Measurements from ENCODE around the gene FGFR3. TPM values are rescaled to one million over a fixed set of nuclear protein-coding genes. Genes with fewer than 3 reads are reported as not detected.

Gene FGFR3
- total RNA-seq, 1 experiment from 2014 or later: 10.2 TPM

DNA sequence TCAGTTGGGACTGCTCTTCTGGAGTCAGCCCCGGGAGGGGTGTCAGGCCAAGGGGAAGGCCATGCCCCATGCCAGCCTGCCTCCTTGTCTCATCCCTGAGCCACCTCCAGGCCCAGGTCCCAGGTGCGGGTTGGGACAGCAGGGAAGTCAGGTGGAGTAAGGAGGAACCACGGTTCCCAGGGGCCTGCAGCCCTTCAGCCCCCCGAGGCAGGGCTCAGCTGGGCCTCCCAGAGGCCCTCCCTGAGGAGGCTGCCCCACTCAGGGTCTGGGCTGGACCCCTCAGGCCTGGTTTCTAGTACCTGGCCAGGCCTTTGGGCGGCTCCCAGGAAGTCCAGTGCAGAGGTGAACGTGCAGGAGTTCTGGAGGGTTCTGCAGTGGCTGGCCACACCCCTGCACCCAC, 23.4 kb upstream of the FGFR3 start:
- DNase-seq (ENCODE audit: low read depth in 1 of 2, low spot score in 2 of 2): no peak
- Histone ChIP-seq H3K4me3 (no peak overlapping the region), H3K27ac (no peak overlapping the region), H3K36me3 (no peaks in the 10 kb centered on the region), H3K27me3 (replicated peaks) (no peaks in the 10 kb centered on the region), H3K4me1 (replicated peaks) (no peaks in the 10 kb centered on the region), H3K9me3 (replicated peaks) (no peaks in the 10 kb centered on the region)

DNA sequence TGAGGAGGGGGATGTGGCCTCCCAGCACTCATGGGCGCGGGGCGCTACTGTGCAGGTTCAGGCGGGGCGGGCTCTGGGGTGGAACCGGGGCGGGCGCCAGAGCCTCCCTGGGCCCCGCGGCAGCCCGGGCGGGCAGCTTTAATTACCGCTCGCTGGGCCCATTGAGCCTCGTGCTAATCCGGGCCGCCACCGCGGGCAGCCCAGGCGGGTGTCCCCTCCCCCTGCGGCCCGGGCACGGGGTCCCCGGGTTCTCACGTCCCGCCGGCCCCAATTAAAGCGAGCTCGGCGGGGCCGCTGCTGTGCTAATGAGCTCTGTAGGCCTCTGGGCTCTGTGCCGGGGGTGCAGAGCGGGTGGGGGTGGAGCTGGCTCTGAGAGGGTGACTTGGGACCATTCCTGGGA, 22.8 kb upstream of the FGFR3 start:
- Histone ChIP-seq H3K4me1 (replicated peaks) (no peaks in the 10 kb centered on the region), H3K36me3 (no peaks in the 10 kb centered on the region), H3K9me3 (replicated peaks) (no peaks in the 10 kb centered on the region), H3K4me3 (no peak overlapping the region), H3K27ac (no peak overlapping the region), H3K27me3 (replicated peaks) (no peaks in the 10 kb centered on the region)
- no peak for DNase-seq (ENCODE audit: low read depth in 1 of 2, low spot score in 2 of 2)

DNA sequence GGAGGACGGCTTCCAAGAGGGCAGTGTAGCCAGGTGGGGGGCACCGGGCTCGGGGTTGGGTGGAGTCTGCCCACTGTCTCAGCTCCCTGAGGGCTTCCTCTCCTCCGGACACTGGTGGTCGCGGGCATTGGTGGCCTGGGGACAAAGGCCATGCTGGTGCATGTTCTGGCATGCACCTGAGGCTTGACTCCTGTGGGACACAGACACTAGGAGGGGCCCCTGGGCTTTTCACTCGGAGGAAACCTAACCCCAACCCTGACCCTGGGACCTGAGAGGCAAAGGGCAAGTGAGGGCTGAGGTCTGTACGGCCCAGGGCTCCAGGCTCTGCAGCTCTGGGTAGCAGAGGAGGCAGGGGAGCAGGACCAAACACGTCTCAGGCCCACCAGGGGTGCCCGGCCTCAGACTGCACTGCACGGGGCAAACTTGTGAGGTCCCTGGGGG, 22.3 kb upstream of the FGFR3 start:
- H3K27ac ChIP-seq: no peak overlapping the region

DNA sequence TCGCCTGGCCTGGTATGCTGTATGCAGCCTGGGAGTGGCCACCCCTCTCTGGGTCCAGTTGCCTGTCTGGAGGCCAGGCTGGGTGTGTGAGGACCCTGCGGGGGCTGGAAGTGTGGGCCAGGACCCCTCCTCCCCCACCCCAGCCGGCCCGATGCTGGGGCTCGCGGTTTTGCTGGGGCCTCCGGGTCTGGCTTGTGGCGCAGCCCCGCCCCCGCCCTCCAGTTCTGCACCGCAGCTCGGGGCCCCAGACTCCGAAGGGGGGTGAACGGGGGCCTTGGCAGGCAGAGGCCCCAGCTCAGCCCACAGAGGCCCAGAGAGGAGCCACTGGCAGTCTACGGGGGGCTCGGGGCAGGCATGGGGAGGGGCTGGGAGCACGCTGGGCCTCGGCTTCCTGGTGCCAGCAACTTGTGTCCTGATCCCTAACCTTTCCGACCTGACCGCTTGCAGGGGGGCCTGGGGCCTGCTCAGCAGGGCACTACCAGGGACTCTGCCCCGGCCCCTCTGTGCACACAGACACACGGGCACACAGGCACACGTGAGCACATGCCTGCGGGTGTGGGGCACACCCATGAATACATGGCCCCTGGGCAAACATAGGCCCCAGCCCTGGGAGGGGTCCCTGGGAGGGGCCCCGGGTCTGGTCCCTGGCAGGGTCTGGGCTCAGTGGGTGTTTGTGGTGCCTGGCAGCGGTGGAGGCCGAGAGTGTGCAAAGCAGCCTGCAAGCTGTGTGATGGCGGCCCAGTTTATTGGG, 21.4 kb upstream of the FGFR3 start:
- H3K27me3 ChIP-seq (replicated peaks): no peaks in the 10 kb centered on the region
- H3K36me3 ChIP-seq: no peaks in the 10 kb centered on the region
- no peak overlapping the region for H3K4me3 ChIP-seq
- H3K9me3 ChIP-seq (replicated peaks): no peaks in the 10 kb centered on the region
- DNase-seq (ENCODE audit: low read depth in 1 of 2, low spot score in 2 of 2): no peak
- no peak overlapping the region for H3K27ac ChIP-seq
- H3K4me1 ChIP-seq (replicated peaks): no peaks in the 10 kb centered on the region

More for the DNA sequence above, 22.3 kb upstream of the FGFR3 start:
- no peak for DNase-seq (ENCODE audit: low read depth in 1 of 2, low spot score in 2 of 2)
- H3K4me3 ChIP-seq: no peak overlapping the region
- no peaks in the 10 kb centered on the region for H3K36me3 ChIP-seq
- H3K4me1 ChIP-seq (replicated peaks): no peaks in the 10 kb centered on the region
- H3K9me3 ChIP-seq (replicated peaks): no peaks in the 10 kb centered on the region
- no peaks in the 10 kb centered on the region for H3K27me3 ChIP-seq (replicated peaks)

DNA sequence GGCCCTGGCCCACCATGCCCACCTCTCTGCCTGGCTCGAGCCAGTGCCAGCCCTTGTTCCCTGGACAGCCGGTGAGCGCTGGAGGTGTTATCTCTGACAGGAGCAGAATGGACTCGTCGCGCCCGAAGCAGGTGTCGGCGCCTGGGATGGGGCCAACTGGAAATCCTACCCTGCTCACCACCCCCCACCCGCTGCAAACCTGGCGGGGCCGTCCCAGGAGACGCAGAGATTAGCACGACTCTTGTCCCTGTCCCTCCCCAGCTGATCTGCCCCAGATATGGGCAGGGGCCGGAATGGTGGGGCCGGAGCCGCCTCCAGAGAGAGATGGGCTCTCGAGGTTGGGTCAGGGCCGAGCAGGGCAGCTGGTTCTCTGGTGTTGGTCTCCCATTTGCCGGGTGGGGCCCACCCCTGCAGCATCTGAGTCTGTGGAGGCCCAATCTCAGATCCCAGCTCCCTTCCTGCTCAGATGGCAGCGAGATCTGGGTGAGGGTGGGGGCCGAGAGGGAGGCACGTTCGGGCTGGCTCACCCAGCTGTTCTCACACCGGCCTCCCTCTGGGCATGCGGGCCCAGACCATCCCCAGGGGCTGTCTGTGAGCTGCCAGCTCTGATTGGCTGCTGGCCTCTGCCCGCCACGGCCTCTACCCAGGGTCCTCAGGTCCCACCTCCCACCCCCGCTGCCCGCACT, 20.1 kb upstream of the FGFR3 start:
- no peaks in the 10 kb centered on the region for H3K9me3 ChIP-seq (replicated peaks)
- H3K36me3 ChIP-seq: no peaks in the 10 kb centered on the region
- H3K4me1 ChIP-seq (replicated peaks): peaks cover 5% of the 10 kb centered on the region
- no peak overlapping the region for H3K27ac ChIP-seq
- H3K4me3 ChIP-seq: no peak overlapping the region
- no peaks in the 10 kb centered on the region for H3K27me3 ChIP-seq (replicated peaks)
- no peak for DNase-seq (ENCODE audit: low read depth in 1 of 2, low spot score in 2 of 2)

DNA sequence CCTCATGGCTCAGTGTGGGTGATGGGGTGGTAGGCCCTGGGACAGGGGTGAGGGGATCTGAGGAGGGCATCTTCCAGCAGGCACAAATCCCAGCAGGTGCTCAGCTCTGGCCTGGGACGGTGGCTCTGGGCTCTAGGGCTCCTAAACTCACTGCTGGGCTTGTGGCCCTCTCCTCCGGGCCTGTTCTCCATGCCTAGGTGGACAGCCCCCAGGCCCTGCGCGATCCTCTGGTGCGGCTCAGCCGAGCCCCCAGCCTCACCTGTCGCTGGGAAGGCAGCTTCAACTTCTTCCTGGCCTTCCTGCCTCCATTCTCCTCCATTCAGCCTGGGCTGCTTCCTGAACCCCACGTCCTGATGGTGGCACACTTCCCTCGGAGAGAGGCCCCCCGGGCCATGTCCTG, 19.3 kb upstream of the FGFR3 start:
- Histone ChIP-seq H3K4me1 (replicated peaks) (peaks cover 8% of the 10 kb centered on the region), H3K4me3 (no peak overlapping the region), H3K27ac (no peak overlapping the region), H3K27me3 (replicated peaks) (no peaks in the 10 kb centered on the region), H3K36me3 (no peaks in the 10 kb centered on the region), H3K9me3 (replicated peaks) (no peaks in the 10 kb centered on the region)
- DNase-seq (ENCODE audit: low read depth in 1 of 2, low spot score in 2 of 2): no peak

DNA sequence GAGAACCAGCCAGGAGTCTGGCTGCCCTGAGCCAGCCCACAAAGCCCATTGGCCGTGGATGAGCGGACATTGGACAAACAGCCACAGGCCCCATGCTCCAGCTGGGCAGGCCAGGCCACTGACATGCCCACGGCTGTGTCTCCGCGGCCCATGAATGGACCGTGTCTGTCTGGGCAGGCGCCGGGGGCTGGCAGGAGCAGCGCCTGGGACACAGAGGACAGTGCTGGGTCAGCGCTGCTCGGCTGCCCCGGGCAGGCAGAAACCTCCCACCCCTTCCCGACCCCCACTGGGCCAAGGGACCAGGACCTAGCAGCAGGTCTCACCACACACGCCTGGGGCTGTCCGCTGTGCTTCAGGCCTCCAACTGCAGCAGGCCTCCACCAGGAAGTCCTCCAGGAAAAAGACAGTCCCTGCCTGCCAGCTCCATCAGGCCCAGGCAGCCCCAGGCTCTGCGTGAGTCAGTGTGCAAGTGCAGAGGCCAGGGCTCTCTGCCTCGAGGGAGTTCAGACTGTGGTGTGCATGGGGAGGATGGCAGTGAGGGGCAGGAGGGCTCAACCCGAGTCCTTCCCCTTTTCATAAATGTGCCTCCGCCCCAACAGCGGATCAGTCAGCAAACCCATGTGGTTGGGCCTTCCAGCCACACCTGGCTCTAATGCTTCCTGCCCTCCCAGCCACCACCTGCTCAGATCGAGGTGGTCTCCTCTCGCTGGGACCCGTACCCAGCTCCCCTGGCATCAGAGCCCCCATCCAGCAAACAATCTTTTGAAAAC, 17.2 kb upstream of the FGFR3 start:
- Histone ChIP-seq H3K36me3 (no peaks in the 10 kb centered on the region), H3K27me3 (replicated peaks) (no peaks in the 10 kb centered on the region), H3K4me3 (no peak overlapping the region), H3K4me1 (replicated peaks) (peaks cover 8% of the 10 kb centered on the region), H3K9me3 (replicated peaks) (no peaks in the 10 kb centered on the region), H3K27ac (no peak overlapping the region)
- no peak for DNase-seq (ENCODE audit: low read depth in 1 of 2, low spot score in 2 of 2)

DNA sequence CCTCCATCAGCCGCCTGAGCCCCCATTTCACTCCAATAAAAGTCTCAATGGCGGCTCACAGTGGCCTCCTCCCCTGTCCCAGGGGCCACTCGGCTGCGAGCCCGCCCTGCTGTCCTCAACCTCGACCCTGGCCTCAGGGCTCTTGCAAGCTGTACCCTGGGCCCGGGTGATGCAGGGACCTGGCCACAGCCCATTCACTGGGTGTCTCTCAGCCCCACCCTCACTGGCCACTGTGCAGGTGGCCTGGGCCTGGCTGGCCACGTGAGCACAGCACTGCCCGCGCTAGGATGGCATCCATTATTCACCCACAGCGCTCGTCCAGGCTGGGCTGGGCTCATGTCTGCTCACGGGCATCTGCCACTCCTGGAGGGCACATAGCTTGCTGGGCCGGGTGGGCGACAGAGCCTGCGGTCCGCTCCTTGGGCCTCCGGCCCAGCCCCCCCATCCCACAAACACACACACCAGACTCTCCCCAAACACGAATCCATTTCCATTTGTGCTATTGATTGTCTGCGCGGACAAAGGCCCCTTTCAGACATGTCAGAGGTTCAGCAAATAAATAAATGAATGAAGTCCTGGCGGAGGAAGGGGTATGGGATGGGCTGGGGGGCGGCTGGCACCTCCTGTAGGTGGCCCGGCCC, 16.5 kb upstream of the FGFR3 start:
- Histone ChIP-seq H3K4me3 (no peak overlapping the region), H3K9me3 (replicated peaks) (no peaks in the 10 kb centered on the region), H3K36me3 (no peaks in the 10 kb centered on the region), H3K27ac (no peak overlapping the region), H3K27me3 (replicated peaks) (no peaks in the 10 kb centered on the region), H3K4me1 (replicated peaks) (peaks cover 8% of the 10 kb centered on the region)
- DNase-seq (ENCODE audit: low read depth in 1 of 2, low spot score in 2 of 2): no peak

DNA sequence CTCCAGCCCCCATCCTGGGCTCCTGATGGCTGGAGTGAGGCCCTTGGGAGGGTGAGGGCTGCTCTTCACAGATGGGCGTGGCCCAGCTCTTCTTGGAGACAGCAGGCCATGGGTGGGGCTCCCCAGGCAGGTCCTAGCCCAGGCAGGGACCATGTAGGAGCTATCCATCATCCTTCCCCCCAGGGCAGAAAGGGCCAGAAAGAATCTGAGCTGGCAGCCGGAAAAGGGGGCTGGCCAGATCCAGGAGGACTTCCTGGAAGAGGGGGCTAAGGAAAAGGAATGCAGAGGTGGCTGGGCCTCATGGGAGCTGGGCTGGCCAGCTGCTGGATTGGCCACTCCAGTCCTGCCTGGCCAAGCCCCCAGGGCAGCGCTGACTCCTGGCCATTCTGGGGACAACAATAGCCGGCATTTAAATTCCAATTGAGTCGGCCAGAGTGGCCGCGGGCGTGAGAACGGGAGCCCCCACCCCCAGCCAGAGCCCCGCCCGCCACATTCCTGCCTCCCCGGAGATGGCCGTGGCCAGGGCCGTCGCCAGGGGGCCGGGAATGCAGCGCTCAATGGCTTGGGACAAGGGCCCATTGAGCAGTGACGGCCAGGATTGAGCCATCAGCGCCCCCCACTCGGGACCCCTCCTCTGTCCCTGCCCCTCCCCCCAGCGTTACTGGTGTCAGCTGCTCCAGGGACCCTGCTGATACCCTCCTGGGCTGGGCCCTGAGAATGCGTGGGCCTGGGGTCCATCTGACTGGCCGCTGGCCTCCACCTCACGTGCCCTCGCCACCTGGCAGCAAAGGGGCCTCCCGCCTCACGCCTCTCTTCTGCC, 15.1 kb upstream of the FGFR3 start:
- Histone ChIP-seq H3K27ac (no peak overlapping the region), H3K27me3 (replicated peaks) (no peaks in the 10 kb centered on the region), H3K4me3 (no peak overlapping the region), H3K4me1 (replicated peaks) (peaks cover 8% of the 10 kb centered on the region), H3K9me3 (replicated peaks) (no peaks in the 10 kb centered on the region), H3K36me3 (no peaks in the 10 kb centered on the region)
- DNase-seq (ENCODE audit: low read depth in 1 of 2, low spot score in 2 of 2): peak; percentile 25 to 66

DNA sequence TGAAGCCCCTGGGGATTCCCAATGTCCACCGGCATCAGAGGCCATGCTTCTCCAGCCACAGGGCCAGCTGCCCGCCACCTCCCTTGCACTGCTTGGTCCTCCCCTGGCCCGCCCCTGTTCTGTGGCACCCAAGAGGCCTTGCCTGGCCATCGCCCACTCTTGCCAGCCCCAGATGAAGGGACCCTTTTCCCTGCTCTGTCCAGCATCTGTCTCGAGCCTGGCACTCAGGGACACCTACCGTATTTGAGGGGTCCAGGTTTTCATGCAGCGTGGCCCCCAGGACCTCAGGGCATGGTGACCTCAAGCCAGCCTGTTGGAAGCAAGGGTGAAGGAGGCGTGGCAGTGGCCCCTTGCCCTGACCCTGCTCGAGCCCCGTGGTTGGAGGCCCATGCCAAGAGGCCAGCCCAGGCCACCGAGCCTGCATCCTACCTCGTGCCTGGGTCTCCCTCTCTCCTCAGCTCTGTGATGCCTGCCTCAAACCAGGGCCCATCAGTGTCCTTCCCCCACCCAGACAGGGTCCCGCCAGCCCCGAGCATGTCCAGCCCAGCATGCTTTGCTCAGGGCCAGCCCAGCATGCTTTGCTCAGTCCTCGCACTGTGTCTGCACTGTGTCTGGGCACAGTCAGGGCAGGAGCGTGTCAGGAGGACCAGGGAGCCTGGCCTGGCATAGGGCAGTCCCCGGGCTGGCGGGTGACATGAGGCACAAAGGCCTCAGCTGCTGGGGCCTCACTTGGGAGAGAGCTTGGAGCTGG, 14.3 kb upstream of the FGFR3 start:
- Histone ChIP-seq H3K4me3 (no peak overlapping the region), H3K4me1 (replicated peaks) (peaks cover 8% of the 10 kb centered on the region), H3K27me3 (replicated peaks) (no peaks in the 10 kb centered on the region), H3K9me3 (replicated peaks) (no peaks in the 10 kb centered on the region), H3K27ac (no peak overlapping the region), H3K36me3 (no peaks in the 10 kb centered on the region)
- DNase-seq (ENCODE audit: low read depth in 1 of 2, low spot score in 2 of 2): no peak

DNA sequence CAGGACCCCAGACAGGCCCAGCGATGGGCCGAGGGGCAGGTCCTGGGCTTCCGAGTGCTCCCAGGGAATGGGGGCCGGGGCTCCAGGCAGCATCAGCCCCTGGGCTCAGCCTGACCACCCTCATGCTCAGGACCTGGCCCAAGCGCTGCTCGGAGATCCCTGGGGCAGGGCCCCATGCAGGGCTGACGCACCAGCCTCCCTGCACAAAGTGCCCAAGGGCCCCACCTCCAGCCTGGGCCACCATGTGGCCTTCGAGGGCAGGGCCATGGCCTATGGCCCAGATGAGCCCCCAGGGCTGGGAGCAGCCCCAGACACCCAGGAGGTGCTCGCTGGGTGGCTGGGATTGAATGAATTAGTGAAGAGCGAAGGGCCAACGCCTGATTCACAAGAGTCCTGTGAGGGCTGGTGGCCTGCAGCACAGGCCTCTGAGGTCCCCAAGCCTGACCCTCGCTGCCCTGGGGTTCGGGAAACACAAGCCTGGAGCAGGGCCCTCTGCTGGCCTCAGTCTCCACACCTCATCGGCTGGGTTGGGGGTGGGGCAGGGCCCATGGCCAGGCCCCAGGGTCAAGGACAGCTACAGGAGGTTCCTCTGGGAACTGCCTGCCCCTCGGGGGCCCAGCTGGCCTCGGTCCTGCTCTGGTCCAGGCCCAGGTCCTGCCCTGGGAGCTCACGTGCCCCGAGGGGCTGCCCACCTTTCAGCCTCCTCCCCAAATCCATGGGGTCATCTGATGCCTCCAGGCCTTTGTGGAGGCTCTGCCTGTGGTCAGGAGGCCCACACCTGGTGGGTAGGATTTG, 13.3 kb upstream of the FGFR3 start:
- Histone ChIP-seq H3K9me3 (replicated peaks) (no peaks in the 10 kb centered on the region), H3K27ac (no peak overlapping the region), H3K27me3 (replicated peaks) (no peaks in the 10 kb centered on the region), H3K36me3 (no peaks in the 10 kb centered on the region), H3K4me1 (replicated peaks) (peaks cover 8% of the 10 kb centered on the region), H3K4me3 (no peak overlapping the region)
- DNase-seq (ENCODE audit: low read depth in 1 of 2, low spot score in 2 of 2): no peak

DNA sequence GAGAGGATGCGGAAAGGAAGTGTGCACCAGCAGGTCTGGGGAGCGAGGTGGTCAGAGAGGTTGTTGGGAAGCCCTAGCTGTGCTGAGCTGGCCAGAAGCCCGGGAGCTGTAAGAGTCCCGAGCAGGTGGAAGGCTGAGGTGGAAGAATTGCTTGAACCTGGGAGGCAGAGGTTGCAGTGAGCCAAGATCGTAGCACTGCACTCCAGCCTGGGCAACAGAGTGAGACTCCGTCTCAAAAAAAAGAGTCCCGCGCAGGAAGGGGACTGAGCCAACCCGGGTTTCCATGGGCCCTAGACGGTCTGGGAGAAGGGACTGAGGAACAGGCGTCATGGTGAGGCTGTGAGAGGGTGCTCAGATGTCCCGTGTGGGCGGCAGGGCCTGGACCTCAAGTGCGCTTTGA, 12.7 kb upstream of the FGFR3 start:
- H3K36me3 ChIP-seq: no peaks in the 10 kb centered on the region
- no peak for DNase-seq (ENCODE audit: low read depth in 1 of 2, low spot score in 2 of 2)

More for the DNA sequence above, 12.7 kb upstream of the FGFR3 start:
- H3K4me1 ChIP-seq (replicated peaks): peaks cover 8% of the 10 kb centered on the region
- no peaks in the 10 kb centered on the region for H3K27me3 ChIP-seq (replicated peaks)
- no peak overlapping the region for H3K4me3 ChIP-seq
- no peaks in the 10 kb centered on the region for H3K9me3 ChIP-seq (replicated peaks)
- no peak overlapping the region for H3K27ac ChIP-seq

Data from SJSA1 (cell line).